ENCODE data around the gene F2RL1. TPM values are rescaled to one million over a fixed set of nuclear protein-coding genes. Genes with fewer than 3 reads are reported as not detected.
"Not testable (repeated sequence)": the region's sequence is repeated elsewhere in the genome, so short reads cannot be mapped to it uniquely, and the experiment has no call there.

Gene F2RL1
- total RNA-seq, 1 donor from 2014 or later = 53.5 TPM

DNA sequence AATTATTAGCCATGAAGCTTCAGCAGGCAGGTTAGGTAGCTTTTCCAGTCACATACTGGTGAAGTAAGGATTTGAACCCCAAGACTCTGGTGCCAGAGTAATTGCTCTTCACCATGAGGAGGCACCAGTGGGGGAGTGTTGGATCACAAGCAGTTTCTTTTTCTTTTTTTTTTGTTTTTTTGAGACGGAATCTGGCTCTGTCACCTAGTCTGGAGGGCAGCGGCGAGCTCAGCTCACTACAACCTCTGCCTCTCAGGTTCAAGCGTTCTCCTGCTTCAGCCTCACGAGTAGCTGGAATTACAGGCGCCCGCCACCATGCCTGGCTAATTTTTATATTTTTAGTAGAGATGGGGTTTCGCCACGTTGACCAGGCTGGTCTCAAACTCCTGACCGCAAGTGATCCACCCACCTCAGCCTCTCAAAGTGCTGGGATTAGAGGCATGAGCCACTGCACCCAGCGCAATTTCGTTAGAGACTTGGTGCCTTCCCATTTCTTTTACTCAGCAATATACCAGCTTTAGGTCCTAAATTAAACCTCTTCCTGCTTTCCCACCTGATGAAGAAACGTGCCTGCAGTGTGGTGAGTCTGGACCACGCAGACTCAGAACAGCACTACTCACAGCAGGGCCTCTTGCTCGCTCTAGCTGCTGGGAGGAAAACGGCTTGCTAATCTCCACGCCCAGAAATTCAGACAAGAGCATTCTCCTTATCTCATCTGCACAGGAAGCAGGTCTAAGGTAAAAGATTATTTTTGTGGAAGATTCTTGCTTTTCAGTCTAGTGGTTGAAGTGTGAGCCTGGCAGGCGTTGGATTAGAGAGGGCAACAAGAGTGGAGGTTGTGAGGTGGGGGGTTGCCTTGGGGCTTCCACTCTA, 30.8 kb downstream of the F2RL1 start, which contains the start of gene S100Z:
TSS of gene S100Z (plus strand) at position 596 of the 873 bp plus-strand sequence. CDS start 25,346 bp downstream, outside the sequence.
- DNase-seq (ENCODE audit: low read depth, low spot score) = no peak

DNA sequence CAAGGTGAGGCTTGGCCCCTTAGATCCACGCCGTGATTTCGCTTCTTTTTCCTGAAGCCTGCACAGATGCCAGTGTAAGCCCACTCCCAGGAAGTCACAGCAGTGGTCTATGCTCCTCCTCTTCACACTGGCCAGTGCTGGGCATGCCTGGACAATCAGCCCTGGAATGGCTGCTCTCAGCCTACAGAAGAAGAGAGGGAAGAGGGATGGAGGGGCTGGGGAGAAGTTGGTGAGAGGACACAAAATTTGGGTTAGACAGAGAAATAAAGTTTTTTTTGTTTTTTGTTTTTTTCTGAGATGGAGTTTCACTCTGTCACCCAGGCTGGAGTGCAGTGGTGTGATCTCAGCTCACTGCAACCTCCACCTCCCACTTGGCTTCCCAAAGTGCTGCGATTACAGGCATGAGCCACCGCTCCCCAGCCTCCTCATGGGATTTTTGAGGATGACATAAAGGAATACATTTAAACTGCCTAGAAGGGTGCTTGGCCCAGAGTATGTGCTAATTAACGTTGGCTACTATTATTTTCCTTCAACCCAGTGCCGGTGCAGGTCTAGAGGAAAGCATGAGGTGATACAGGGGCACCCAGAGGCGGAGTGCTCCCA, 31.8 kb downstream of the F2RL1 start:
- DNase-seq (ENCODE audit: low read depth, low spot score) = no peak

DNA sequence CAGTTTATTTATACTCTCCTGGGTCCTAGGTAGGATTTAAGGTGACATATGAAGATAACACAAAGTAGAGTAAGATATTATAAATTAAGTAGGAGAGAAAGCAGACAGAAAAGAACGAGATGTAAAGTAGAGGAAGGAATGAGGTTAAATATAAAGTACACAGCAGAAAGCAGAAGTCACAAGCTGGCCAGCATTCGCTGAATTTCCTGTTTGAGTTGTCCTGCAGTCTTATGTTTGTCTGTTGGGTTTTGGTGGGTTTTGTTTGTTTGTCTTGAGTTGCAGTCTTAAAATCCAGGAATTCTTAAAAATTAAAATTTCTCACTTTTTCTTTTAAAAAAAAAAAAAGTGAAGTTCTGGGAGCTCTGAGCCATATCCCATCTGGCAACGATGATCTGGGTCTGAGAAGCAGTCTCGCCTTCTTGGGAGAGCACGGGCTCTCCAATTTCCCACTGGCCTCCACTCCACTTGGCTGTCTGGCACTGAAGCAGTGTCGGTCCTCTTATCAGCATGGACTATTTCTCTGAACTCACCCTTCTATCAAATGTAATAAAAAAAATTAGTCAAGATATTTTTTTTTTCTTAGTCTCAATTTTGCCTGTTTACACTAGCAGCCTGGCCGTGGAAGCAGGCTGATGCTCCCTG, 33.0 kb downstream of the F2RL1 start:
- no peak for DNase-seq (ENCODE audit: low read depth, low spot score)

DNA sequence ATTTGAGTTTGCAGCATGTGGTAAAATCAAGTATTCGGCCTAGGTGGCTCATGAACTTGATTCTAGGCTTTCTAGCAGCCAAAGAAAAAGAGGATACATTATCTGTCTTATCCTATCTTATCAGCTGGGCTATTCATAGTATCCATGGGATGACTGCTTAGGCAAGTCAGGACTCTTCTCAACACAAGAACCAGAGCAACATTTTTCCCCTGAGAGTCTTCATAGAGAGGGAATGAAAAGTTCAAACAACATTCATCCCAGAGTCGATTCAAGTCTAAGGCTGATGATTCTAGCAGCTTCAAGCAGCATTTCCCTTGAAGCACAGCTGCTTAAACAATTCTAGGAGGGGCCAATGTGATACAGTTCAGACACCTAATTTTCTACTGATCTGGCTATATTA, 33.9 kb downstream of the F2RL1 start:
- DNase-seq (ENCODE audit: low read depth, low spot score) = no peak

DNA sequence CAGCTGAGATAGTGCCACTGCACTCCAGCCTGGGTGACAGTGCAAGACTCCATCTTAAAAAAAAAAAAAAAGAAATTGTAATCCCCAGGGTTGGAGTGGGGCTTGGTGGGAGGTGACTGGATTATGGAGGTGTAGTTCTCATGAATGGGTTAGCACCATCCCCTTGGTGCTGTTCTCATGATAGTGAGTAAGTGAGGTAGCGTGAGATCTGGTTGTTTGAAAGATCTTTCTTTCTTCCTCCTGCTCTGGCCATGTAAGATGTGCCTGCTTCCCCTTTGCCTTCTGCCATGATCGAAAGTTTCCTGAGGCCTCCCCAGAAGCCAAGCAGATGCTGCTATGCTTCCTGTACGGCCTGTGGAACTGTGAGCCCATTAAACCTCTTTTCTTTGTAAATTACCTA, 34.9 kb downstream of the F2RL1 start:
- not testable (repeated sequence) for DNase-seq (ENCODE audit: low read depth, low spot score)

GRCh38 chr5:76854644-76855043, 35.8 kb downstream of the F2RL1 start:
- DNase-seq (ENCODE audit: low read depth, low spot score) = no peak

DNA sequence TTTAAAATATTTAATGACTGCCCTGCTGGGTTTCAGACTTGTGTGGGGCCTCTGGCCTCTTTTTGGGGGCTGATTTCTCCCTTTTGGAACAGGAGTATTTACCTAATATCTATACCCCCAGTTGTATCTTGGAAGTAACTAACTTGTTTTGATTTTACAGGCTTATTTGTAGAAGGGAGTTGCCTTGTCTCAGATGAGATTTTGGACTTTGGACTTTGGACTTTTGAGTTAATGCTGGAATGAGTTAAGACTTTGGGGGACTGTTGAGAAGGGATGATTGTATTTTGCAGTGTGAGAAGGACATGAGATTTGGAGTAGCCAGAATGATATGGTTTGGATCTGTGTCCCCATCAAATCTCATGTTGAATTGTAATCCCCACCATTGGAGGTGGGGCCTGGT, 36.7 kb downstream of the F2RL1 start:
- not testable (repeated sequence) for DNase-seq (ENCODE audit: low read depth, low spot score)

DNA sequence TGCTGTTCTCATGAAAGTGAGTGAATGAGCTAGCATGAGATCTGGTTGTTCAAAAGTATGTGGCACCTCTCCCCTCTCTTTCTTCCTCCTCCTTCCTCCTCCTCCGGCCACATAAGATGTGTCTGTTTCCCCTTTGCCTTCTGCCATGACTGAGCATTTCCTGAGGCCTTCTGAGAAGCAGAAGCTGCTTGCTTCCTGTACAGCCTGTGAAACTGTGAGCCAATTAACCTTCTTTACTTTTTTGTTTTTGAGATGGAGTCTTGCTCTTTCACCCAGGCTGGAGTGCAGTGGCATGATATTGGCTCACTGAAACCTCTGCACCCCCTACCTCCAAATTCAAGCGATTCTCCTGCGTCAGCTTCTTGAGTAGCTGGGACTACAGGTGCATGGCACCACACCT, 37.1 kb downstream of the F2RL1 start:
- DNase-seq (ENCODE audit: low read depth, low spot score) = peak; percentile 11

DNA sequence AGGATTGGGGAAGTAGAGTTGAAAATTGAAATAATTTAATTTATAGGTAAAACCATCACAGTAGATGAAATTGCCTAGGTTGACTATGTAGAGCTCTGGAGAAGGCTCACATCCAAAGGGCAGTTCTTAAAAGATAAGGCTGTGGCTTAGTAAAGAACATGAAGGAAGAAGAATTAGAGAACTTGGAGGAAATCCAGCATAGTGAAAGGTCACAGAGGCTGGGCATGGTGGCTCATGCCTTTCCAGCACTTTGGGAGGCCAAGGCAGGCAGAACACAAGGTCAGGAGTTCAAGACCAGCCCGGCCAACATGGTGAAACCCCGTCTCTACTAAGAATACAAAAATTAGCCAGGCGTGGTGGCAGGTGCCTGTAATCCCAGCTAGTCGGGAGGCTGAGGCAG, 38.0 kb downstream of the F2RL1 start:
- not testable (repeated sequence) for DNase-seq (ENCODE audit: low read depth, low spot score)

DNA sequence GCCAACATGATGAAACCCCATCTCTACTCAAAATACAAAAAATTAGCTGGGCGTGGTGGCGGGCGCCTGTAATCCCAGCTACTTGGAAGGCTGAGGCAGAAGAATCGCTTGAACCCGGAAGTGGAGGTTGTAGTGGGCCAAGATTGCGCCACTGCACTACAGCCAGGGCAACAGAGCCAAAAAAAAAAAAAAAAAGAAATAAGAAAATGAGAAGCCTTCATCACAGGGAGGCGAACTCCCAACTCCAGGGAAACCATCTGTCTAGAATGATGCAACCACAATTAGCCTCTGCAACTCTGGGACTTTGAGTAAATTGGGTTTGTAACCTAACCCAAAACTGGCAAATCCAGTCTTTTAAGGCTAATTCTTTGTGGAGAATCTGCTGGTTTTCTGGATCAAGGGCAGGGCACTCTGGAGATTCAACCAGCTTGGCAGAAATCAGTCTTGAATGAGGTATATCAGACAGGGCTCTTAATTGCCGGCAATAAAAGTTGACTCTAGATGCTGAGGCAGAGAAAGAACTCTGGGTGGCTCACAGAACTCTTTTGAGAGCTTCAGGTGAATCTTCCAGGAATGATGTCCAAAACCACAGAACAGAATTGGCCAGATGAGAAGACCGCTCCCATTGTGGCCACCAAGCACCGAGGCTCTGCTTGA, 40.9 kb downstream of the F2RL1 start:
- no peak for DNase-seq (ENCODE audit: low read depth, low spot score)

GRCh38 chr5:76861612-76862011, 42.8 kb downstream of the F2RL1 start:
- no peak for DNase-seq (ENCODE audit: low read depth, low spot score)

GRCh38 chr5:76863001-76863400, 44.2 kb downstream of the F2RL1 start:
- no peak for DNase-seq (ENCODE audit: low read depth, low spot score)

DNA sequence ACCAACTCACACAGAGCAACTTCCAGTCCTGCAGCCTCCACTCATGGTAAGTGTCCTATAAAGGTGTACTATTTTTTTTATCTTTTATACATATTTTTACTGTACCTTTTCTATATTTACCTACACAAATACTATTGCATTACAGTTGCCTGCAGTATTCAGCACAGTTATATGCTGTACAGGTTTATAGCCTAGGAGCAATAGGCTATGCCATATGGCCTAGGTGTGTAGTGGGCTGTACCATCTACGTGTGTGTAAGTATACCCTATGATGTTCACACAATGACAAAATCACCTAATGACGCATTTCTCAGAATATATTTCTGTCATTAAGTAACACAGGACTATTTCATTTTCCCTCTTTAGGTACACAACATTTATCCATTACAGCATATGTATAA, 47.7 kb downstream of the F2RL1 start:
- DNase-seq (ENCODE audit: low read depth, low spot score) = no peak

DNA sequence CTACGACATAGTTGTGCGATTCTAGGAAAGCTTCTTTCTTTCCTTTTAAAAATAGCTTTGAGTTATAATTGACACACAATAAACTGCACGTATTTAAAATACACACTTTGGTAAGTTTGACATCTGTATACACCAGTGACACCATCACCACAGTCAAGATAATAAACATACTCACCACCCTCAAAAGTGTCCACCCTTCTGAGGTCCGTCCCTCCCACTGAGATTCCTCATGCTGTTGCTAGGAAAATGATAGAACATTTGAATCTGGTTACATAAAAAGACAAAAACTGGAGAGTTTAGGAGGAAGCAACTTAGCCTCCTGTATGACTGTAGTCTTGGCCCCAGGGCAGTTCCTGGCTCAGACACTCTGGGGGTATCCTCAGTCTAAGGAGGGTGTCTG, 48.2 kb downstream of the F2RL1 start:
- DNase-seq (ENCODE audit: low read depth, low spot score) = no peak

- DNase-seq (ENCODE audit: low read depth, low spot score) = peak; percentile 36
Observed at GRCh38 chr5:76867827-76868693, 49.2 kb downstream of the F2RL1 start.

GRCh38 chr5:76870046-76870445, 51.2 kb downstream of the F2RL1 start:
- no peak for DNase-seq (ENCODE audit: low read depth, low spot score)

GRCh38 chr5:76874088-76874581, 55.3 kb downstream of the F2RL1 start:
- DNase-seq (ENCODE audit: low read depth, low spot score) = no peak

Data from pulmonary artery endothelial cell (primary cell).